Stimulated activated CD8-positive, alpha-beta memory T cell treated with anti-CD3 and anti-CD28 coated beads, Interleukin-15, amount 100 ng/mL, for 24 hours (primary cell): Measurements from ENCODE around the gene DCDC2.
"Not testable (repeated sequence)": the region's sequence is repeated elsewhere in the genome, so short reads cannot be mapped to it uniquely, and the experiment has no call there.

Source experiments
- DNase-seq: peaks from one replicate; pipeline ENCODE4 v3.0.0-alpha.2; 2020; ENCODE audit warnings: low read depth

DCDC2 gene

DNA sequence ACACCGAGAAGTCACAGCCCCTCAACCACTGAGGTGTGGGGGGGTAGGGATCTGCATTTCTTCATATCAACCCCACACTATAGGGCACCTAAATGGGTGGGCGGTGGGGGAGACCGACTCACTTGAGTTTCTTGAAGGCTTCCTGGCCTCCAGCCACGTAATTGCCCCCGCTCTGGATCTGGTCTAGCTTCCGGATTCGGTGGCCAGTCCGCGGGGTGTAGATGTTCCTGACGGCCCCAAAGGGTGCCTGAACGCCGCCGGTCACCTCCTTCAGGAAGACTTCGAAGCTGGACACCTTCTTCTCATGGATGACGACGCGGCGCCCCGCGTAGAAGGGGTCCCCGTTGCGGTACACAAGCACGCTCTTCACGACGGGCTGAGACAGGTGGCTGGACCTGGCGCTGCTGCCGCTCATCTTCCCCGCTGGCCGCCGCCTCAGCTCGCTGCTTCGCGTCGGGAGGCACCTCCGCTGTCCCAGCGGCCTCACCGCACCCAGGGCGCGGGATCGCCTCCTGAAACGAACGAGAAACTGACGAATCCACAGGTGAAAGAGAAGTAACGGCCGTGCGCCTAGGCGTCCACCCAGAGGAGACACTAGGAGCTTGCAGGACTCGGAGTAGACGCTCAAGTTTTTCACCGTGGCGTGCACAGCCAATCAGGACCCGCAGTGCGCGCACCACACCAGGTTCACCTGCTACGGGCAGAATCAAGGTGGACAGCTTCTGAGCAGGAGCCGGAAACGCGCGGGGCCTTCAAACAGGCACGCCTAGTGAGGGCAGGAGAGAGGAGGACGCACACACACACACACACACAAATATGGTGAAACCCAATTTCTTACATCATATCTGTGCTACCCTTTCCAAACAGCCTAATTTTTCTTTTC, at the start of gene DCDC2:
Gene DCDC2 (minus strand): TSS at position 724 of the 883 bp plus-strand sequence. CDS start 309 bp downstream, at position 415.
- DNase-seq: no peak

DNA sequence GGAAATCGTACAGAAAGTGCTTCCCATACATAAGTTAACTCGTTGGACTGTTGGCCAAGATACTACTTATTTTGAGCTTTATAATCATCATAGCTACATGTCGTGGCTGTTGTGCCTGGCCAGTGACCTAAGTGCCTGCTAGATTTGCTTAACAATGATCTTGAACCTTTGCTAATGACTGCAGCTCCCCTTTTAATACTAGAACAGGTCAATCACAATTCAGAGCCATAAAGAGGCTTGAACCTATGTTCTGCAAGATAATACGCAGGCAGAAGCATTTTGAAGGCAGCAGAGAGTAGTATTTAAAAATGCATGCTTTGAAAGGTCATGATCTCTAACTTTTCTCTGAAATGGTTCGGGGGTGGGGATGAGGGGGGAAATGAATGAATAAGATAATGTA, 47.4 kb upstream of the DCDC2 start:
- DNase-seq: no peak

DNA sequence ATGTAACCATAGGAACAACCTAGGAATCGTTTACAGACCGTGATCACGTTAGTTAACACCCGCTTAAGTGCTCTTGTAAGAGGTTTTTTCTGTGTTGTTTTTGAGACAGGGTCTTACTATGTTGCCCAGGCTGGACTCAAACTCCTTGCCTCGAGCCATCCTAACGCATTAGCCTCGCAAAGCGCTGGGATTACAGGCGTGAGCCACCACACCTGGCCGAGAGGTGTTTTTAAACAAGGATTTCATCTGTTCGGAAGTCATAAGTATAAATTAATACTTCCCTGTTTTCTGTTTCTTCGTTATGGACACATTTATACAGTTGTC, 45.6 kb upstream of the DCDC2 start:
- DNase-seq: no peak

DNA sequence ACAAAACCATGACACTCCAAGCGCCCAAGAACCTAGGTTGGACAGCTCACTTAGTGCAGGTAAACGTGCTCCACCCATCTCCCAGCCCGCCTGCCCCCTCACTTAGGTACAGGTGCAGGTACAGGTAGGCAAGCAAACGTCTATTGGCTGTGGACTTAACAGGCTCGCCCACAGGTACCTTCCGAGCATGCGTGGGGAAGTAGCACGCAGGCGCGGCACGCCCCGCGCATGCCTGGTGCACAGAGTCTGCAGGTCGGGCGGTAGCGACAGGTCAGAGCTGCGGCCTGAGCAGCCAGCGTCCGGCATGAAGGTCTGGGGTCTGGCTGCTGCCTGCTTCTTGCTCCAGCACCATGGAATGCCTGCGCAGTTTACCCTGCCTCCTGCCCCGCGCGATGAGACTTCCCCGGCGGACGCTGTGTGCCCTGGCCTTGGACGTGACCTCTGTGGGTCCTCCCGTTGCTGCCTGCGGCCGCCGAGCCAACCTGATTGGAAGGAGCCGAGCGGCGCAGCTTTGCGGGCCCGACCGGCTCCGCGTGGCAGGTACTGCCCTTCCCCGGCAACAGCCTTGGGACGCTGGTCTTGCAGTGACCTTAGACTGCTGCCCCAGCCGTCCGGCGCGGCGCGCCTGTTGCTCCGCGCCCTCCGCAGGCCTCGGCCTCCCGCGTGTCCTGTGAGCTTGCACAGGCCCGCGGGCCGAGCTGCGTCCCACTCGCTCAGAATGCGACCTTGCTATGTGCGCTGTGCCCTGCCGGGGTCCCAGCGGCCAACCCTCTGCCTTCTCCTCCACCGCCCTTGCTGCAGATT, 45.0 kb upstream of the DCDC2 start, which contains the start of gene MRS2:
Gene MRS2 (plus strand): TSS at position 240 of the 804 bp plus-strand sequence. CDS start 111 bp downstream, at position 351.
- peak; percentile 60 for DNase-seq

DNA sequence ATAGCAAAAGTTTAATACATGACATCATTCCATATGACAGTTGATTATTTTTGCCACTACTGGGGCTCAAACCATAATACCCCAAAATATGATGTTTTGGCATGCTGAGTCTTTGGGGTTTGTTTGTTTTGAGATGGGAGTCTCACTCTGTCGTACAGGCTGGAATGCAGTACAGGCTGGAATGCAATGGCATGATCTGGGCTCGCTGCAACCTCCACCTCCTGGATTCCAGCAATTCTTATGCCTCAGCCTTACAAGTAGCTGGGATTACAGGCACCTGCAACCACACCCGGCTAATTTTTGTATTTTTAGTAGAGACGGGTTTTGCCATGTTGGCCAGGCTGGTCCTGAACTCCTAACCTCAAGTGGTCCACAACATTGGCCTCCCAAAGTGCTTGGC, 43.6 kb upstream of the DCDC2 start:
- no peak for DNase-seq

DNA sequence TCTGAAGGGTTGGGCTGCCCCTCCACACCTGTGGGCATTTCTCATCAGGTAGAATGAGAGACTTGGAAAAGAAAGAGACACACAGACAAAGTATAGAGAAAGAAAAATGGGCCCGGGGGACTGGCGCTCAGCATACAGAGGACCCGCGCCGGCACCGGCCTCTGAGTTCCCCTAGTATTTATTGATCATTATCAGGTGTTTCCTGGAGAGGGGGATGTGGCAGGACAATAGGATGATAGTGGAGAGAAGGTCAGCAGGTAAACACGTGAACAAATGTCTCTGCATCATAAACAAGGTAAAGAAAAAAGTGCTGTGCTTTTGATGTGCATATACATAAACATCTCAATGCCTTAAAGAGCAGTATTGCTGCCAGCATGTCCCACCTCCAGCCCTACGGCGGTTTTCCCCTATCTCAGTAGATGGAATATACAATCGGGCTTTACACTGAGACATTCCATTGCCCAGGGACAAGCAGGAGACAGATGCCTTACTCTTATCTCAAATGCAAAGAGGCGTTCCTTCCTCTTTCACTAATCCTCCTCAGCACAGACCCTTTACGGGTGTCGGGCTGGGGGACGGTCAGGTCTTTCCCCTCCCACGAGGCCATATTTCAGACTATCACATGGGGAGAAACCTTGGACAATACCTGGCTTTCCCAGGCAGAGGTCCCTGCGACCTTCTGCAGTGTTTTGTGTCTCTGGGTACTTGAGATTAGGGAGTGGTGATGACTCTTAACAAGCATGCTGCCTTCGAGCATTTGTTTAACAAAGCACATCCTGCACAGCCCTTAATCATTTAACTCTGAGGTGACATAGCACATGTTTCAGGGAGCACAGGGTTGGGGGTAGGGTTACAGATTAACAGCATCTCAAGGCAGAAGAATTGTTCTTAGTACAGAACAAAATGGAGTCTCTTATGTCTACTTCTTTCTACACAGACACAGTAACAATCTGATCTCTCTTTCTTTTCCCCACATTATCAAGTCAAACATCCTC, 42.5 kb upstream of the DCDC2 start:
- not testable (repeated sequence) for DNase-seq

DNA sequence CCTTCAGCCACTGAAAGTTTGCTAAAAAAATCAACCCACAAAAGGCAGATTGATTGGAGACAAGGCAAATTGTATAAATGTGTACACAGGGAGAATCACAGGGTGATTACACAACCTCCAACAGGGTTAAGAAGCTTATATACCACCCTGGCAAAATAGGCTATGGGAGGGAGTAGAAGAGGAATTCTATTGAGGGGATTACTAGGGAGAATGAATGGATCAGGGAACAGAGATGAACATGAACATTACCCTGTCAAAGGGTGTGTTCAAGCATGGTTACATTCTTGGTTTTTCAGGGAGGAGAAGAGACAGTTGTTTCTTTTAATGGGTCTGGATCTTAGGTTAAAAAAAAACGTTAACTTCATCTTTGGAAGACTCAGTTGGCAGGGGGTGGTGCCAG, 39.8 kb upstream of the DCDC2 start:
- DNase-seq: no peak

DNA sequence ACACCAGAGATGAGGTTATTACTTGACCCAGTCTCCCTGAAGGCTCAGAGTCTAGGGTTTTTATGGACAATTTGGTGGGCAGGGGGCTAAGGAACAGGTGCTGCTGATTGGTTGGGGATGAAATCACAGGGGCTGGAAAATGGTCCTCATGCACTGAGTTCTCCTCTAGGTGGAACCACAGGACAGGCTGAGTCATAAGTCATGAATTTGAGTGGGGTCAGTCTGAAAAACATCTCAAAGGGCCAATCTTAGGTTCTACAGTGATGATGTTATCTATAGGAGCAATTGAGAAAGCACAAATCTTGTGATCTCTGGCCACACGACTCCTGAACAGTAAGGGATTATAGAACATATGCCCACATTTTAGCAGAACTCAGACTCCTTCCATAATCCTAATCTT, 39.0 kb upstream of the DCDC2 start:
- DNase-seq: no peak

DNA sequence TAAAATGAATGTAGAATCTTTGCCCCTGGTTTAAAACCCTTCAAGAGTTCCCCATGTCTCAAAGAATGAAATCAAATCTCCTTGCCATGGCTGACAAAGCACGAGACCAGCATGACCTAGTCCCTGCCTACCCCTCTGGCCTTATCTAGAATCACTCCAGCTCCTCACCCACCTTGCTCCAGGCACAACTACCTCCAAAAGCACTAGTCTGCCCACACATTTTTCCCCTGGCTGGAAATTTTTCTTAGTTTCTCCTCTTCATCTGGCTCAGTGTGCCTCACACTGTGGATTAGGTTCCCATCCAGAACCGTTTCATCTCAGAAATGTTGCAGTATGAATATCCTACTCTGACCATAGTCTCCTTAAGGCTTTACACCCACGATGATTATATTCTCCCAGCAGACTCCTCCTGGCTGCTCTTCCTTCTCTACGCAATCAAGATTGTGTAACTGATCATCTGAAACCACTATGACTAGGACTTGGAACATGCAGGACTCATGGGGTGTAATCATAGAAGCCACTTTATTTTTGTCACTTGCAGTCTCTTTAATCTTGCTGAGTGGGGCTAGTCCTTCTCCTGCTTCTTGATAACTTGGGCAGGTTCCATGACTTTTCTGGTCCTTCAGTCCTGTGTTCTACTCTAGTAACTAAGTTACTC, 37.0 kb upstream of the DCDC2 start:
- DNase-seq: no peak

DNA sequence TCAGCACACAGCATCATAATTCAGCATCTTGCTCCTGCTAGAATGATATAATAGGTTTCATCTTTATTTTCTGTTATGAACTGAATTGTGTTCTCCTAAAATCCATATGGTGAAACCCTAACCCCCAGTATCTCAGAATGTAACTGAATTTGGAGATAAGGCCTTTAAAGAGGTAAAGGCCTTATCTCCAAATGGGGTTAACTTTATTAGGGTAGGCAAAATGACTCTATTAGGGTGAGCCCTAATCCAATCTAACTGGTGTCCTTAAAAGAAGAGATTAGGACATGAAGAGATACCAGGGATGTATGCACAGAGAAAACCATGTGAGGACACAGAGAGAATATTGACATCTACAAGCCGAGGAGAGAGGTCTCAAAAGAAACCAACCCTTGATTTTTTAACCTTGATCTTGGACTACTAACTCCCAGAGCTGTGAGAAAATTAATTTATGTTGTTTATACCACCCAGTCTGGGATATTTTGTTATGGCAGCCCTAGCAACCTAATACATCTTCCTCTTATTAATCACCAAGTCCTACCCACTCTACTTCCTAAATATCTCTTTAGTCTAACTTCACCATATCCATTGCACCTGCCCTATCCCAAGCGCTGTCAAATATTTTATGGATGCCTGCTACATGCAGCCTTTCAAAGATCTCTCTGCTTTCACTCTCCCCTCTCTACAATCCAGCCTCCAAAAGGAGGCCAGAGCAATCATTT, 36.4 kb upstream of the DCDC2 start:
- DNase-seq: no peak

DNA sequence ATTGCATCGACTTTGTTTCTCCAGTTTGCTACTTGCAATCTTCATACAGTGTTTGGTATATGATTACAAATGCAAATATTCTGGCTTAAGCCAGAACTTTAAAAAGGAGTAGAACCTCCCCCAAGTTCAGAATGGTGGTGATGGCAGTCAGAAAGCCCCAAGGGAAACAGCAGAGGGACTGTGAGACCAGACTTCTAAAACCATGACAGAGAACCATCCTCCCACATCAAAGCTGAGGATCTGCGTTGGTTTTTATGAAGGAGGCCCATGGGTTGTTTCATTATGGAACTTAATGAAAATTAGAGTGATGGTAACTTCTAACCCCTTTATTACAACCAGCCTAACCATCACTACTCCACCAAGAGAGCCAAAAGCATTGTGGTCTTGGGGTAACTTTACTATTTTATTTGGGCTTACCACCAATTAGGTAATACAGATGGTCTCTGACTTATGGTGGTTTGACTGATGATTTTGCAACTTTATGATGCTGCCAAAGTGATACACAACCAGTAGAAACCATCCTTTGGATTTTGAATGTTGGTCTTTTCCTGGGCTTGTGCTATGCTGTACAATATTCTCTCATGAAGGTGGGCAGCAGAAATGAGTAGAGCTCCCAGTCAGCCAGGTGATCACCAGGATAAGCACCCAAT, 34.0 kb upstream of the DCDC2 start:
- no peak for DNase-seq

DNA sequence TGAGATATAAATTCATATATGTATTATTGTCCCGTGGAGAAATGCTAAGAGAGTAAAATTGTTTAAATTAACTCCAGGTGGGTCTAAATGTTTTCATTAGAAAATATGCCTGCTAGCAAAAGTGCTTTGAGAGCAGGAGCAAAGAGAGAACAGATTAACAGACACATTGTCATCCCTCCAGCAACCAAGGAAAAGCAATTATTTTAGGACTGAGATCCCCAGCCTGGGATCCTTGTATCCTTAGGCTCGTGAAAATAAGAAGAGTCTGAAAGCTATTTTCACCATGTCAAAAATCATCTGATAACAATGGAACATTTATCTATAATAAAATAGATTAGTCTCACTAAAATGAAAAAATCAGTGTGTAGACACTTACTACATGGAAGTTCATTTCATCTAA, 33.3 kb upstream of the DCDC2 start:
- no peak for DNase-seq

DNA sequence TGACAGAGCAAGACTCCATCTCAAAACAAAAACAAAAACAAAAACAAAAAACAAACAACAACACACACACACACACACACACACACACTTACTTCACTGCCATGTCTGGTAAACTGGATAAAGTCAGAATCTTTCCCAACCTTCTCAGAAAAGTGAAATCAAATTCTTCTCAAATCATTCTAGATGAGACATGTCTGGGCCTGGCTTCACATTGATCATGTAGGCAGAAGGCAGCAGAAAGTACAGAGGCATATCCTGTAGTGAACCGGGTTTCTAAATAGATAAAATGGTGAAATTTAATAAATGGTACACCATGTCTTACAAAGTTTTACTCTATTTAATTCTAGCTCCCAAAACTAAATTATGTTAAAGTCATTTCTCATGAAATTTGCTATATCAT, 30.0 kb upstream of the DCDC2 start:
- no peak for DNase-seq

DNA sequence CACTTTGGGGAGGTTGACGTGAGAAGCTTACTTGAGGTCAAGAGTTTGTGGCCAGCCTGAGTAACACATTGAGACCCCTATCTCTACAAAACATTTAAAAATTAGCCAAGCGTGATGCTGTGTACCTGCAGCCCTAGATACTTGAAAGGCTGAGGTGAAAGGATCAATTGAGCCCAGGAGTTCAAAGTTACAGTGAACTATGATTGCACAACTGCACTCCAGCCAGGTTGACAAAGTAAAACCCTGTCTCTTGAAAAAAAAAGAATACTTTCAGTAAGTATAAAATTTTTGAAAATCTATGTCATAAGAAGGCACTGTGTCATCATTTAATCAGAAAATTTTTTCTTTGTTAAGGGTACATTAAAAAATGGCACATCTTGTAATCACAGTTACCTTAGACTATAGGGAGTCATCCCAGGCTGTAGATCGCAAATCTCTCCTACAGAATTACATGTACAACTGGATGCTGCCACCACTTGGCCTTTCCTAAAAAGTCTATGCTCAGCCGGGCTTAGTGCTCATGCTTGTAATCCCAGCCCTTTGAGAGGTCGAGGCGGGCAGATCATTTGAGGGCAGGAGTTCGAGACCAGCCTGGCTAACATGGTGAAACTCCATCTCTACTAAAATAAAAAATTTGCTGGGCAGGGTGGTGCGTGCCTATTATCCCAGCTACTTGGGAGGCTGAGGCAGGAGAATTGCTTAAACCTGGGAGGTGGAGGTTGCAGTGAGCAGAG, 27.8 kb upstream of the DCDC2 start:
- DNase-seq: no peak

DNA sequence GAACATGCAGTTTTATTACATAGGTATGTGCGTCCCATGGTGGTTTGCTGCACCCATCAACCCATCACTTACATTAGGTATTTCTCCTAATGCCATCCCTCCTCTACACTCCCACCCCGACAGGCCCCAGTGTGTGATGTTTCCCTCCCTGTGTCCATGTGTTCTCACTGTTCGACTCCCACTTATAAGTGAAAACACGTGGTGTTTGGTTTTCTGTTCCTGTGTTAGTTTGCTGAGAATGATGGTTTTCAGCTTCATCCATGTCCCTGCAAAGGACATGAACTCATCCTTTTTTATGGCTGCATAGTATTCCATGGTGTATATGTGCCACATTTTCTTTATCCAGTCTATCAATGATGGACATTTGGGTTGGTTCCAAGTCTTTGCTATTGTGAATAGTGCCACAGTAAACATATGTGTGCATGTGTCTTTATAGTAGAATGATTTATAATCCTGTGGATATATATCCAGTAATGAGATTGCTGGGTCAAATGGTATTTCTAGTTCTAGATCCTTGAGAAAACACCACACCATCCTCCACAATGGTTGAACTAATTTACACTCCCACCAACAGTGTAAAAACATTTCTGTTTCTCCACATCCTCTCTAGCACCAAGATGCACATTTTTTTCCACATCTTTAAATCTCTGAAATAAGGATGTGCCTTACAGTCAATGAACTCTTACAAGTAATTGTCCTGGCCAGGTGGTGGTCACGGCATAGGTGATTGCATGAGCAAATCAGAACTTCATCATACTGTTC, 26.7 kb upstream of the DCDC2 start:
- DNase-seq: not testable (repeated sequence)

DNA sequence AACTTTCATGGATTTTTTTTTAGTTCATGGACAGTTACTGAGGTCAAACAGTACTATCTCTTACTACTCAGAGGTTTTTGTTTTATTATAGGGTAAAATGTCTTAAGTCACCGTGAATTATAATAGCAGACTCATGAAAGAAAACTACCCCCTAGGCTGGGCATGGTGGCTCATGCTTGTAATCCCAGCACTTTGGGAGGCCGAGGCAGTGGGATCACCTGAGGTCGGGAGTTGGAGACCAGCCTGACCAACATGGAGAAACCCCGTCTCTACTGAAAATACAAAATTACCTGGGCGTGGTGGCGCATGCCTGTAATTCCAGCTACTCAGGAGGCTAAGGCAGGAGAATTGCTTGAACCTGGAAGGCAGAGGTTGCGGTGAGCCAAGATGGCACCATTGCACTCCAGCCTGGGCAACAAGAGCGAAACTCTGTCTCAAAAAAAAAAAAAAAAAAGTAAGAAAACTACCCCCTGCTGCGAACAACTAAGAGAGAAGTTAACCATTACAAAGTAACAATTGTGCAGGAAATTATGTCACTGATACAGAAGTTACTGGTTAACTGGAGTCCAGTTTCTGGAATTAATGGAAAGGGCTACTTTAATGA, 25.1 kb upstream of the DCDC2 start:
- not testable (repeated sequence) for DNase-seq

DNA sequence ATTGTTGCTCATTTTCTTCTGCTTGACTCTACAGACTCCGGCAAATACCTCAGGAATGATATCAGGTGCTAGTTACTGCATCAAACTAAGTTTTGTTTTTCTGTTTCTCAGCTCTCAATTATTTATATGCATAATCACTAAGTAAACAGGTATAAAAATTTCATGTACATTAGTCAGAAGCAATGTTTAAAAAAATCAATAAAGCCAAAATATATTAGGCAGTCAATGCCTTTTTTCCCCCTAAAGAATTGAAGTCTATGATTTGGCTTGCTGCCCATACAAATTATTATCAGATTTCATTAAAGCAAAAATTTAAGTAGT, 24.3 kb upstream of the DCDC2 start:
- DNase-seq: no peak

DNA sequence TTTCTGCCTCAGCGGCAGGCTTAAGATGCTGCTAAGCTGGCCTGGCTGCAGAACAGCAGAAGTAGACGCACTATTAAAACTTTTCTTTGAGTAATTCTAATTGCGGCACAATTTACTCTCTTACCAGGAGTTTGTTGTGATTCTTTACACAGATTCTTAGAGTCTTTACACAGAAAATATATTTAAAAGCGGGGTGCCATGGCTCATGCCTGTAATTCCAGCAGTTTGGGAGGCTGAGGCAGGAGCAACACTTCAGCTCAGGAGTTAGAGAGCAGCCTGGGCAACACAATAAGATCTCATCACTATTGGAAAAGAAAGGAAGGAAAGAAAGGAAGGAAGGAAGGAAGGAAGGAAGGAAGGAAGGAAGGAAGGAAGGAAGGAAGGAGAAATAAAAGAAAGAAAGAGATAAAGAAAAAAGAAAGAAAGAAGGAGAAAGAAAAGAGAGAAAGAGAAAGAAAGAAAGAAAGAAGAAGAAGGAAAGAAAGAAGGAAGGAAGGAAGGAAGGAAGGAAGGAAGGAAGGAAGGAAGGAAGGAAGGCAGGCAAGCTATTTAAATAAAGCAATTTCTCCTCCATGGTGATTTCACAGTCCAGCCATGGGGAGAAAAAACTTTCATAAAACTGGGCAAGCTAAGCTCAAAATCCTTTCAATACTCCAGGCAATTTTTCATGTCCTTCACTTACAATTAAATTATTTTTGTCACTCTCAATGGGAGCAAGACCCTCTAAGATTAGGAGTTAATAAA, 23.8 kb upstream of the DCDC2 start:
- DNase-seq: no peak
